ENCODE data around the gene G0S2.

G0S2 gene

DNA sequence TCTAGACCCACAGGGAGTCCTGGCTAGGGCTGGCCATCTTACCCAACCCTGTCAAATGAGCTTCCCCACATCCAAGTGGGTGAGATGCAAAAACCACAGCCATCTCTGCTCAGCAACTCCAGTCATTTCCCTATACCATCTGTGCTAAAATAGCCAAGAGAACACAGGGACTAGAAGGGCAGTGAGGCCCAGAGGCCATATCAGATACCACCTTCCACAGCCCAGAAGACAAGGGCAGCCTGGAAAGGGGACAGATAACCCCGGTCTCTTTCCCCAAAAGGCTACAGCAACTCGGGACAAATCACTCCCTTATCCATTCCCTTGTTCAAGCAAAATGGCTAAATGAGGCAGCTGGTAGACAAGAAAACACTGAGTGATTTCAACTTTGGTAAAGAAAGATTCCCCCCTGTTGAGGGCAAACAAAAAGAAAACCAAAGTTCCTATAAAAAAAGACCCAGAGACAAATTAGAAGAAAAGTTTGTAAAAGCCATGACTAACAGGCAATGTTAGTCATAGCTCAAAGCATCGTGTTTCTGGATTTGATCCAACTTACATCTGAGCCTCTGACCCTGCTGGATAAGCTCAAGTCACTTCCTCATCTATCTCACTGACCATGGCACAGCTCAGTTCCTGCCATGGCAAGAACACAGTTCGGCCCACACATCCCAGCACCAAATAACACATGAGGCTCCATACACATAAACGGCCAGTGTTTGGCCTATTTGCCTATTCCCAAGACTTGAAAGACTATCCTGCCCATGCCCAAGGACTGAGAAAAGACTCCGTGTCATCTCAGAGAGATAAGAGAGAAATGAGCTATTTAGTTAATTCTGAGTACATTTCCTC, 26.1 kb upstream of the G0S2 start:
- no peak for DNase-seq

DNA sequence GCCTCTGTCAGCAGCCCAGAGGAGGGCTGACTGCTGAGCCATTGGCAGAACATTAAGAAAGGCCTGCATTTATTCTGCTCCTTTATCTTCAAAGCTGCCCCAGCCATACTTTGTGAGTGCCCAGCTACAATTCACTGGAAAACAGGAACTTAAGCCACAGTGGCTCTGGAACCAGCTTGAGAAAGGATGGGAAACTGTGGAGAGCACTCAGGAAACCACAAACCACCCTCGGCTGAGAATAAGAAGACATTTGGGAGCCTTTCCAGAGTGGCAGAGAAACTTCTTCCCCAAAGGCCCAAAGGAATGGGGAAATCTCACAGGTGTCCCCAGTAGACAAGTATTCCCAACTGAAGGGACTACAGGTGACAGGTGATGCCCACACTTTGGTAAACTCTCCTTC, 24.8 kb upstream of the G0S2 start:
- no peak for DNase-seq

DNA sequence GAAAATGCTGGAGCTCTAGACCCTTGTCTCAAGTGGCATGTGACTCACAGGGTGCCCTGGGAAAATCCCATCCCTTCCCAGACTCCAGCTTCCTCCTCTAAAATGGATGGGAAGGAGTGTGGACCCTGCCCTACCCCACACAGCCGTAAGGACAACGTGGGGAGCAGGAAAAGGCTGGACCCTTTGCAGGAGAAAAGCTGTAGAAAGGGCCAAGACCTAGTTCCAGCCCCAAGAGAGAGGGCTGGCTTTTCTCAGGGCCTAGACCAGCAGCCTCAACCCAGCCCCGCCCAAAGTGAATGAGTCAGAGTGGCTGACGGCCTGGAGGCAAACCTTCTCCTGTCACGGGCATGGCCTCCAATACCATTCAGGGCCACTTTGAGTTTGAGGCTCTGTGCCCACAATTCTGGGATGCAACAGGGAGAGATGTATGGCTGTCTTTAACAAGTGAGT, 24.0 kb upstream of the G0S2 start:
- DNase-seq: peak; percentile 57 to 63

DNA sequence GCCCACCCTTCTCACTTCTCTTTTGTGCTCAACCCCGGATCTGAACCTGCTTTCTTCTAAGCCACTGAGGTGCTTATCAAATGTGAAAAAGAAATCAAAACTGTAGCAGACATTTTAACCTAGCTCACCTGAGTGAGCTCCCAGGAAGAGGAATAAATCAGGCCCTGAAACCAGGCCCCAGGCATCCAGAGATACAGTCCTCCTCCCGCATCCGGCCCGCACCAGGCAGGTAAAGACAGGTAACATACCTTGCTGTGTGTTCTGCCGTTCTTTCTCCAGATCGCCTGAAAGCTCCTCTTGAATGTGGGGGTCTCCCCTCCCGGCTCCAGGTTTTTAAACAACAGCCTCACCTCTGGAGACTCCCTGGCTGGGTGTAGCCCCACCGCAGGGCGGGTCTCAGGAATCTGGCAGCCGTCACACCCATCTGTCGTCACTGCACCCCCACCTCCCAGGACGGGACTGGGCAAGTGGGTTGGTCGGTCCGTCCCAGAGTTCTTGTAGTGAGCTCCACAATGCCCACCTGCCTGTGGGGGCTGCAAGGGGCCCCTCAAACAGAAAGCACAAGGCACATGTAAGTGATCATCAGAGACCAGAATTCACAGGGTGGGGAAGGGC, 23.0 kb upstream of the G0S2 start, which contains the start of gene LAMB3:
TSS of gene LAMB3 (minus strand) at position 305 of the 615 bp plus-strand sequence. CDS start 1,481 bp downstream, outside the sequence.
- DNase-seq: no peak

DNA sequence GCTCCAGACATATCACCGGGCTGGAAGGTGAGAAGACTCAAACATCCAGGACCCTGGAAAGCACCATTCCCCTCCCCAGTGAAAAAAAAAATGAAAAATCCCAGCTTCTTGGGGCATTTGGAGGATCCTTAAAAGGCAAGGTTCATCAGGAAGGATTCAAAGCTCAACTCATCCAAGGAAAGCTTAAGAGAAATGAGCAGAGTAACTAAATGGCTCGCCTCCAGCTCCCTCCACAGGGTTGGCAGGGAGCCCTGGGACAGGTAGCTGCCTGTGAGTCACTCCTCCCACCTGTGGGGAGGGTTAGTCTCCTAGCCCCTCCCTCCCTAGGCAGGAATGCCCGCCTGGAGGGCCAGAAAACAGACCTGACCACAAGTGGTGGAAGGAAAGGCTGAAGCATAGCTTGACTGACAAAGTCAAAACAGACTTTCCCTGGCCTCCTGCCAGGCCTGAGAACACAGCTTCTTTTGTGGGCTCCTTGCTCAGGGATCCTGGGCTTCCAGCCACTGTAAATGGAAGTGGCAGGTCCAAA, 22.3 kb upstream of the G0S2 start:
- peak; percentile 49 to 52 for DNase-seq

DNA sequence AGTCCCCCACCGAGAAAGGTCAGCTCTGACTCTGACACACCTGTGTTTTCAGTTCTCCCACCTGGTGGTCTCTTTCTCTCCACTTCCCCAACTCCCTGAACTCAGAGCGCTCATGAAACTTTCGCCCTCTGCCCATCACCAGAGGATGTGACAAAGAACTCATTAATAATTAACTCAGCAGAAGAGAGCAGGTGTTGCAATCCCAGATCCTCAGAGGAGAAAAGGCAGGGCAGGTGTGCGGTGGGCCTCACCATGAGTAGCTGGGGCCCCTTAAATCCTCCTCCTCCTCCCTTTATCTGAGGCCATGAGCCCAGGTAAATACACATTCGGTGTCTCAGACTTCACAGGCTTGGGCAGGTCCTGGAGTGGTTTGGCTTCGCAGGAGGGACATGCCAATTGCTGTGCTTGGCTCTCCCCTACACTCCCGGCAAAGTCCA, 21.3 kb upstream of the G0S2 start:
- no peak for DNase-seq

DNA sequence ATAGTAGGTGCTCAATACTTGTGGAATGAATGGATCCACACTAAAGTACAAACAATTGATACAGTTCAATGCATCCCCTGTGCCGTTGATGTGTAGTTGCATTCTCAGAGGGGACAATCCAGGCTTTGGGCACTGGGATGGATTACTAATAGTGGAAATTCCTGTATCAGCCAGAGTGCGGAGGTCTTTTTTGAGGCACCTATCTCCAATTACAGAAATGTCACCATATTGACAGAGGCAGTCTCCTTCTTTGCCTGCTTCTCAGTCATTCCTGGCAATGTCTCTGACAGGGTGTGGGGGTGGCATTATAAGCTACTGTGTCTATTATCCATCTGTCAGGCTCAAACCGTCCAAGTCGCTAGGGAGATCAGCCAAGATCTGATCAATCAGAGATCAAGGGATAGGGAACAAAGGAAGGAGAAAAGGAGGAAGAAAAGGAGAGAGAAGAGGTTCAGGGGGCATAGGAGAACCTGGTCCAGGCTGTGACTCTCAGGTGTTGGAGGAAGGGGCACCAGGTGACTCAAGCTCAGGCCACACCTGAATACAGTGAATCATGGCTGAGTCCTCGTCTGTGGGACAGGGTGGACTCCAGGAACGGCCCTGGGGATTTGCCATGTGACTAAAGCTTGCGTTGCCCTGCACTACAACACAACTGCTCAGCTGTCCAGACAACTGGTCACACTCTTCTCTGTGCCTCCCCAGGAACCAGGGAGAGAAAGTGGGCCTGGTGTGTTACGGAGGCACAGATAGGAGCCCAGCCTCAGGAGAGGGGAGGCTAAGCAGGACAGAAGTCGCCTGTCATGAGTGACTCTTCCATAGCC, 19.6 kb upstream of the G0S2 start:
- DNase-seq: no peak

DNA sequence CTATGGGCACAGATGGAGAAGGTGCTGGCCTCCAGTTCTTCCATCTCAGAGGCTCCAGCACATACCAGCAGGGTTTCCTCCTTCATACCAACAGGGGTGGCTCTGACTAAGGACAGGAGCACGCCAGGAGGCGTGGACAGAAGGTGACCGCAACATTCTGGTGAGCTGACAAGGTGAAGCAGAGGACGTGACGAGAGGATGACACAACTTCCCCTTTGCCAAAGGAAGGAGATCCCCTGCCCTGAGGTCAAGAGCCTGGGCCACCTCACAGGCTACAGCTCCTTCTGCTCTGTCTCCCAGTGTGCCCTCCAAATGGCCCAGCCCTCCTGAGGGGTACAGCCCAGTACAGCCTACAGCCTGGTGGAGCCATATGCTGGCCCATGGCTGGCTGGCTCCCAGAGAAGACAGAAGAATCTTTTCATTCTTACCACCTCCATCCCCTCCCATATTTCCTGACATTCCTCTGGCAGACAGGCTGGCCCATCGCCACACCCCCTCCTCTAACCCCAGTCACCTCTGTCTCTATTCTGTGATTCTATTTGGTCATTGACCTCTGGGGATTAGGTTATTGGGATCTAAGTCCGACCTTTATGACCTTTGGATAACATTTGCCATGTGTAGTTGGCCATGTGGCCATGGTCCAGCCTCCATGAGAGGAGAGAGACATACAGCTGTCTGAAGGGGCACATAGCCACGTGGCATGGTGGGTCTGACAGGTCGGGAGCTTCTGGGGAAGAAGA, 17.9 kb upstream of the G0S2 start:
- DNase-seq: no peak

DNA sequence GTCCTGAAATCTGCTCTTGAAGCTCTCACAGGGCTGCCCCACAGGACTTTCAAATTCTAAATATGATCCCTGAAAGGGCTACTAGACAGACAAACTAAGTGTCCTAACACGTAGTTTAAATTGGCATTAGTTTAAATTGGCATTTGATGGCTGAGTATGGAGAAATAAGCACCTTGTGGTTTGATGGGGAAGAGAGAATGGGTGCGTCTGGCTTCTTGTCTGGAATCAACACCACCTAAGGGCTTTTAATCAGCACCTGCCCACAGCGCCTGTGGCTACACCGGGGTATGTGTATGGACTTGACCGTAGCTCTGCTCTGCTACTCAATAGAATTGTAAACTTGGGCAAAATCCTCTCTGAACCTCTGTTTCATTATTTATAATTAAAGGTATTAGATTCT, 17.3 kb upstream of the G0S2 start:
- no peak for DNase-seq

DNA sequence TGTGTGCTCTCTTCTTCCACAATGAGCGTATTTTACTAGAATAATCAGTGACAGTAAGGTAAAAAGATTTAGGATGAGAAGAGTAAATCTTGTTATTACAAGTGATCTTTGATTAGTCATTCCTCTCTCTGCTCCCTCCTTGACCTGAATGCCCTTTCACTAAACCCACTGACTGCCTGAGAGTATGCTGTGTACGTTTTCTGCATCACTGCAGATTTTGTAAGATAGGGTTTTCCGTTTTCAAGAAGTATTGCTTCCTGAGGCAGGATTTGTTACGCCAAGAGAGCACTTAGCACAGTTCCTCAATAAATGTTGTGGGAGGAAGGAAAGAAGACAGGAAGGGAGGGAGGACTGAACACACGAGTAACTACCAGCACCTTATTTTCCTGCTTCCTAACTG, 15.3 kb upstream of the G0S2 start:
- no peak for DNase-seq

DNA sequence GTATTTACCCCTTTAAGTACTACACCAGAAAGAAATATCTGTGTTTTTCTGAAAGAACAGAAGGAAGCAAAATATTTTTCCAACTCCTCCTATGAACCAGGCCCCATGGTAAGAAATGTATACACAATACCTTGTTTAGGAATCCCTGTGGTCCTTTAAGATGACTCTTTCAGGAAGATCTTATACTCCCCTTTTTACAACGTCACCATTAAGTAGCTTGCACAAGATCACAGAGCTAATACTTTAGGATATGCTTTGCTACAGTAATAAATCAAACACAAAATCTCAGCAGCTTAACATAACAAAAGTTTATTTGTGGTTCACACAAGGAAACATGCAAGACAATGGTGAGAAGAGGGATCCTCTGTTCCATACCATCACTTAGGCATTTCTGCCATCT, 14.1 kb upstream of the G0S2 start:
- no peak for DNase-seq

DNA sequence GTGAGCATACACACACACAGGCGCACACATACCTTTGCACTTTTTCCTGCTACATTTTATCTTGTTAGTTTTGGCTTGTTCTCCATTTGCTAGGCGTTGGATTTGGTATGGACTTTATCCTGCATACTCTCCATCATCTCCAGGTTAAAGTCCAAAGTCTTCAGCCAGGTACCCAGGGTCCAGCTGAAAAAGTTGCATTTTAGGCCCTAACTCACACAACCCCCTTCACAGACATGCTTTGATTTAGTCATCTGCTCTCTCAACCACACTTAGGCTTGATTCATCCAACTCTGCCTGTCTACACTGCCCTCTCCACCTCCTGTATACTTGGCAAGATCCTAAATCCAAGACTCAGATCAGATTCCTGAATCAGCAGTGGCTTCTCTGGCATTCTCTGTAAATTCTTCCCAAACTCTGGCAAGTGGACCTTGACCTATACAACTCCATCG, 12.3 kb upstream of the G0S2 start:
- DNase-seq: no peak

DNA sequence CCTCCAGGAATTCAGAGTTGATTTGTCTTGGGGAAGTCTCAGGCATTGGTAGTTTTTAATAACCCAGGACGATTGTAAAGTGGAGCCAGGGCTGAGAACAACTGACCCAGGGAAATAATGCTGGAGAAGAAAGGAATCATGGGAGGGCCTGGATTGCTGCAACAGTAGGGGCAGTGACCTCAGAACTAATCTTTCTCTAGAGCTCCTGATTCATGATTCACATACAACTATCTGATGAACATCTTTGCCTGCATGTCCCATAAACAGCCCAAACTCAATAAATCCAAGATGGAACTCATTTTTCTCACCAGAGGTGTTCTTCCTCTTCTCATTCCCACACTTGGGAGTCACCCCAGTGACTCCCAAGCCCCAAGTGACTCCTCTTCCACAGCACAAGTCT, 8.1 kb upstream of the G0S2 start:
- DNase-seq: no peak

DNA sequence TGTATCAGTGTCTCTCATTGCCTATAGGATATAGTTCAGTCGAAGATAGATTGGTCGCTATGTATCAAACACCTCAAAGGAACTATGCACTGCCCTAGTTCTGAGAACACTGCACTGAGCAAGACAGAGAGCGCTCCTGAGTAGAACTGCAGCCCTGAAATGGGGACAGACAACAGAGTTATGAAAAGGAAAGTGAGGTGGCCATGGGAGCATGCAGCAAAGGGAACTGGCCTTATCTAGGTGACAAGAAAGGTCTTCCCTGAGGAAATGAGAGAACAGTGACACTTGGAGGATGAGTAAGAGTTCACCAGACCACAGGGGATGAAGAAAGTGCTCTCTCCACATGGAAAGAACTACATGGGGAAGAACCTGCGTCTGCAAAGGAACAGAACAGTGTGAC, 7.5 kb upstream of the G0S2 start:
- no peak for DNase-seq

DNA sequence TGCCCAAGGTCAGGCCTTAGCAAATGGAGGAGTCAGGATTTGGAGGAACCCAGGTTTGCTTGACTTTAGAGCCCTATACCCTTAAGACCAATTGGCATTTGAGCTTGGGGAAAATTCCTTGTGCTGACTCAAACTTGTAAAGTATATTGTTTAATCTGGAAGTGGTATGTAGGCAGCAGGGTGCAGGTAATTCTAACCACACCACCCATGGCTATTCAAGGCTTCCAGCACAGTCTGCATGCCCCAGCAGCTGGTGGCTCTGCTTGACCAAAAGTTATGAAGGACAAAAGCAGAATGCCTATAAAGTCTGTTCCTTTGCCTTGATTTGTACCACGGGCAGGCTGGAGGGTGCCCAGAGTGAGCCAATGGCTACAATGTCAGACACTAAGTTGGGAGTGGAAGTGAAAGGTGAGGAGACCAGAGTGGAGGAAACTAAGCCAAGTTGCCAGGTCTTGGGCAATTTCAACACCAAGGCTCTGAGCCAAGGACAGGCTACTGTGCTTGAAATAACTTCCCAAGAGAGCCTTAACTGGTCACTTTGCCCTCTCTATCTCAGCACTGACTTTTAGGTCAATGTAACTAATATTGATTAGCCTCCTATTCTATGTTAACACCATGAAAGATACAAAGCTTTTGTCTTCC, 4.7 kb upstream of the G0S2 start:
- no peak for DNase-seq

DNA sequence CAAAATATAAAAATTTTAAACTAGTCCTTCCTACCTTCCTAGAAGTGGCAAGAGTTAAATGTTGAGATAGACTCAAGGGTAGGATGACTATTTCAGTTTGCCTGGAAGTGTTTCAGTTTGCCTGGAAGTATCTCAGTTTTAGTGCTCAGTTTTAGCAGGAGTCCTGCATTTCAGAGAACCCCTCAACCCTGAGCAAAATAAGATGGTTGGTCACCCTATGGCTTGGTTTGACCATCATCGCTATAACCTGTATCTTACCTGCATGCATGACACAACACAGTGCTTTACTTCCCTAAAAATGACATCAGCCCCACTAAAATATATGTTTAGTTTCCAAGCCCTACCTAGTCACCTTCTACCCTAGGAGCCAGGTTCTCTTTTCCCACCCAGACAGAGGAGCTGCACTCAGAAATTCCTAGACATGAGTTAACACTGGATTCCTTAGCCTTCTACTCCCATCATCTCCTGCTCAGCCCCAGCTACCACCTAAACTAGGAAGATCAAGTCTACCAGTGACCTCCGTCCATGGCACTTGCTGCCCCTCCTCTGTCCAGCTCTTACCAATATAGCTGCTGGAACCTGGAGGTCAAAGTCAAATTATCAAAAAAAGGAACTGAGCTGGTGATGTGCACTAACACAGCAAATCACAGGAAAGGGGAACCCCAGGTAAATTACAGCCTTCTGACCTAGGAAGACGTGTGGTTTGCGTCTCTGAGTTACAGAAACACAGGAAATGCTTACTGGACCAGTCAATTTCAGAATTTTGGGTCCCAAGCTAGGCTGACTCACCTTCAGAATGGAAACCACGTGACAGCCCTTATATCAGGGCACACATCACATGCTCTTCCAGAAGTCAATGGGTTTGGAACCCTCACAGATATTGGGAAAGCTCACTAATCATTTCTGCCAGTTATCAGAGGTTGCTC, 2.2 kb upstream of the G0S2 start:
- peak in 1 of 2 donors; percentile 33 for DNase-seq

DNA sequence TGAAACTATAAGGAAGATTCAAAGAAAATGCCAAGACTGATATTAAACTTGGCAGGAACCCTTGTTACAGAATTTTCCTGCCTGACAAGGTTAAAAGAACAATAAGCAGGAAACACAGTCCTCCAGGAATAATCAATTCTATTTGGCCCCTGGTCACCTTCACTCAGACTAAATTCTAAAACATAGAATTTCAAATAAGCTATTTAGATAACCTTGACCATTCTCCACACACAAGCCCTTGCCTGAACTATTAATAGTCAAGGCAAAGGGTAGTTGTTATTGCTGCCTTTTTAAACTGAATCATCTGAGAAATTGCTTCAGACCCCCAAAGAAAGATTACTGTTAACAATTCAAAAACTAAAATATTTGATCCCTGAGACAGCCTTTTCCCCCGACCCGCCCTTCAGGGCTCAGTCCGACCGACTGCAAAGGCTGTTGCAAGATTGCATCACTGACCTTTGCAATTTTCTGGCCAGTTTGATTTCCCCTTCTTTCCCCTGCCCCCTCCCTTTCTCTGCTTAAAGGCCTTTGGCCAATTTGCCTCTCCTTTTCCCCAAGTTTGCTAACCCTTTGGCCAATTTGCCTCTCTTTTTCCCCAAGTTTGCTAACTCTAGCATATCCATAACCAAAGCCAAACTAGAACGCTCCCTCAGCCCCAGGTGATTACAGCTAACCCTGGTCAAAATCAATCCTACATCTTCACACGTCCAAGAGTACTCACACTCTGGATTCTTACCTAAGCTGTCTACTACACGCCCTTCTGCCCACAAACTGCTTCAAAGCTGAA, 1.4 kb upstream of the G0S2 start:
- no peak for DNase-seq

DNA sequence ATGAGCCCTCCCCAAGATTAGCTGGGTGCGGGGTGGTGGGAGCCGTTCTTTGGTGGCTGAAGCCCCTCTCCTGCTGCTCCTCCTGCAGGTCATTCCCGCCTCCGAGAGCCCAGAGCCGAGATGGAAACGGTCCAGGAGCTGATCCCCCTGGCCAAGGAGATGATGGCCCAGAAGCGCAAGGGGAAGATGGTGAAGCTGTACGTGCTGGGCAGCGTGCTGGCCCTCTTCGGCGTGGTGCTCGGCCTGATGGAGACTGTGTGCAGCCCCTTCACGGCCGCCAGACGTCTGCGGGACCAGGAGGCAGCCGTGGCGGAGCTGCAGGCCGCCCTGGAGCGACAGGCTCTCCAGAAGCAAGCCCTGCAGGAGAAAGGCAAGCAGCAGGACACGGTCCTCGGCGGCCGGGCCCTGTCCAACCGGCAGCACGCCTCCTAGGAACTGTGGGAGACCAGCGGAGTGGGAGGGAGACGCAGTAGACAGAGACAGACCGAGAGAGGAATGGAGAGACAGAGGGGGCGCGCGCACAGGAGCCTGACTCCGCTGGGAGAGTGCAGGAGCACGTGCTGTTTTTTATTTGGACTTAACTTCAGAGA, 448 bp downstream of the G0S2 start:
- no peak for DNase-seq

DNA sequence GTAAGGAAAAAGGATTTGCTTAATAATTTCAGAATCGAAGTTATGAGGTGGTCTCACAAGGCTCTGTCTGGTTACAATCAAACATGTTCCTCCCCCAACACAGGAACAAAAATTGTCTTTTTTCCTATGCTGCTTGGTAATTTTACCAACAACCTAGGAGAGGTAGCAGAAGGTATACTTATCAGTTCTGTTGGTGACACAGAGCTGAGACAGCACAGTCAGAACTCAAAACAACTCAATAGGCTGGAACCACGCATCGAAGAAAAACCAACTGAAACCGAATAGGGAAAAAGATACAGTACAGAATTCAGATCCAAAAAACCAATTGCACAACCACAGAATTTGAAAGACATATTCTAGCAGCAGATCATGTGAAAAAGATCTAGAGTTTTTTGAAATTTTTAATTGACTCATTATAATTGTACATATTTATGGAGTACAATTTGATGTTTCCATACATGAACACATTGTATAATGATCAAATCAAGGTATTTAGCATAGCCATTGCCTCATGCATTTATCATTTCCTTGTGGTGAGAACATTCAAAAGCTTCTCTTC, 3.8 kb downstream of the G0S2 start:
- no peak for DNase-seq

All from stimulated activated CD4-positive, alpha-beta T cell treated with anti-CD3 and anti-CD28 coated beads, Interleukin-2, amount 100 ng/mL, for 48 hours (primary cell).